Measurements from ENCODE around the gene GPR107. TPM values are rescaled to one million over a fixed set of nuclear protein-coding genes. Genes with fewer than 3 reads are reported as not detected.

Gene GPR107
- total and polyA plus RNA-seq, 8 donors, result 3.4 to 37.8 (median 13.2) TPM

GRCh38 chr9:130045725-130046450 is 7.8 kb upstream of the GPR107 start:
- TF ChIP-seq EP300 (IDR thresholded peaks at IDR 0.05) (no peak), POLR2A (IDR thresholded peaks at IDR 0.05) (no peak), POLR2AphosphoS5 (IDR thresholded peaks at IDR 0.05) (no peak)
- TF ChIP-seq, protein P1, sequence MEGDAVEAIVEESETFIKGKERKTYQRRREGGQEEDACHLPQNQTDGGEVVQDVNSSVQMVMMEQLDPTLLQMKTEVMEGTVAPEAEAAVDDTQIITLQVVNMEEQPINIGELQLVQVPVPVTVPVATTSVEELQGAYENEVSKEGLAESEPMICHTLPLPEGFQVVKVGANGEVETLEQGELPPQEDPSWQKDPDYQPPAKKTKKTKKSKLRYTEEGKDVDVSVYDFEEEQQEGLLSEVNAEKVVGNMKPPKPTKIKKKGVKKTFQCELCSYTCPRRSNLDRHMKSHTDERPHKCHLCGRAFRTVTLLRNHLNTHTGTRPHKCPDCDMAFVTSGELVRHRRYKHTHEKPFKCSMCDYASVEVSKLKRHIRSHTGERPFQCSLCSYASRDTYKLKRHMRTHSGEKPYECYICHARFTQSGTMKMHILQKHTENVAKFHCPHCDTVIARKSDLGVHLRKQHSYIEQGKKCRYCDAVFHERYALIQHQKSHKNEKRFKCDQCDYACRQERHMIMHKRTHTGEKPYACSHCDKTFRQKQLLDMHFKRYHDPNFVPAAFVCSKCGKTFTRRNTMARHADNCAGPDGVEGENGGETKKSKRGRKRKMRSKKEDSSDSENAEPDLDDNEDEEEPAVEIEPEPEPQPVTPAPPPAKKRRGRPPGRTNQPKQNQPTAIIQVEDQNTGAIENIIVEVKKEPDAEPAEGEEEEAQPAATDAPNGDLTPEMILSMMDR (IDR thresholded peaks at IDR 0.05), result no peak
- no peak overlapping the region for H3K4me3 ChIP-seq
- 60 to 68% (median 62%) methylated on average over 4 of the region's 4 CpGs for WGBS, 5 donors
- no peak for DNase-seq
- H3K4me1 ChIP-seq, result peaks cover 26 to 45% (median 37%) of the 10 kb centered on the region in 4 donors
- H3K9me3 ChIP-seq, result no peaks in the 10 kb centered on the region
- H3K27me3 ChIP-seq, result no peaks in the 10 kb centered on the region
- intact Hi-C loops (cut with DNase I; ENCODE audit: low total_unique reads), result loop anchor here (10.0 kb wide), 1 partner anchor 161 kb away; no protein-coding TSS in a partner anchor
- H3K36me3 ChIP-seq, result no peaks in the 10 kb centered on the region
- H3K27ac ChIP-seq, result peak overlapping the region in 4 of 5 donors; percentile 9 to 97 (median 94)

GRCh38 chr9:130049431-130050210 is 4.1 kb upstream of the GPR107 start:
- WGBS, 5 donors, result 85 to 92% (median 87%) methylated on average over 11 of the region's 11 CpGs
- peaks cover 23 to 46% (median 39%) of the 10 kb centered on the region in 4 donors for H3K4me1 ChIP-seq
- intact Hi-C loops (cut with DNase I; ENCODE audit: low total_unique reads), result loop anchor here (10.0 kb wide), 1 partner anchor 165 kb away; no protein-coding TSS in a partner anchor
- DNase-seq, result no peak
- H3K4me3 ChIP-seq, result no peak overlapping the region
- no peaks in the 10 kb centered on the region for H3K9me3 ChIP-seq
- H3K36me3 ChIP-seq, result no peaks in the 10 kb centered on the region
- no peak overlapping the region for H3K27ac ChIP-seq
- H3K27me3 ChIP-seq, result no peaks in the 10 kb centered on the region
- TF ChIP-seq EP300 (IDR thresholded peaks at IDR 0.05), result no peak
- no peak for TF ChIP-seq POLR2A (IDR thresholded peaks at IDR 0.05)
- TF ChIP-seq, protein P1 (IDR thresholded peaks at IDR 0.05), result no peak
- no peak for TF ChIP-seq POLR2AphosphoS5 (IDR thresholded peaks at IDR 0.05)

- Histone ChIP-seq H3K27ac (no peak overlapping the region), H3K4me1 (peaks cover 24 to 46% (median 37%) of the 10 kb centered on the region in 4 donors), H3K36me3 (no peaks in the 10 kb centered on the region), H3K4me3 (no peak overlapping the region), H3K27me3 (no peaks in the 10 kb centered on the region), H3K9me3 (no peaks in the 10 kb centered on the region)
- DNase-seq, result no peak
- 96 to 99% (median 96%) methylated on average over 3 of the region's 3 CpGs for WGBS, 5 donors
- TF ChIP-seq POLR2A (IDR thresholded peaks at IDR 0.05) (no peak), POLR2AphosphoS5 (IDR thresholded peaks at IDR 0.05) (no peak), EP300 (IDR thresholded peaks at IDR 0.05) (no peak)
- TF ChIP-seq, protein P1 (IDR thresholded peaks at IDR 0.05), result no peak
- intact Hi-C loops (cut with DNase I; ENCODE audit: low total_unique reads), result no loop called here
These were observed 3.2 kb upstream of the GPR107 start for GRCh38 chr9:130050462-130050861.

GRCh38 chr9:130051855-130052254 is 1.9 kb upstream of the GPR107 start:
- peaks cover 24 to 47% (median 35%) of the 10 kb centered on the region in 4 donors for H3K4me1 ChIP-seq
- peak overlapping the region in 1 of 5 donors; percentile 23 for H3K27ac ChIP-seq
- no peaks in the 10 kb centered on the region for H3K36me3 ChIP-seq
- DNase-seq, result peak in 1 of 2 donors; percentile 50
- no peaks in the 10 kb centered on the region for H3K27me3 ChIP-seq
- no peak overlapping the region for H3K4me3 ChIP-seq
- no peaks in the 10 kb centered on the region for H3K9me3 ChIP-seq
- intact Hi-C loops (cut with DNase I; ENCODE audit: low total_unique reads), result no loop called here
- TF ChIP-seq EP300 (IDR thresholded peaks at IDR 0.05) (no peak), POLR2AphosphoS5 (IDR thresholded peaks at IDR 0.05) (no peak)

All from stomach (tissue), 9 donors.